GM19324 (cell line): Measurements from ENCODE around the gene ESYT3.

Experiments
- ATAC-seq: cut with Tn5 transposase; IDR thresholded peaks from one replicate; pipeline ENCODE4 v1.9.1; 2021; ENCODE audit warnings: mild to moderate bottlenecking, moderate library complexity; ENCODE audit not compliant: unreplicated experiment, low FRiP score

ESYT3 gene

DNA sequence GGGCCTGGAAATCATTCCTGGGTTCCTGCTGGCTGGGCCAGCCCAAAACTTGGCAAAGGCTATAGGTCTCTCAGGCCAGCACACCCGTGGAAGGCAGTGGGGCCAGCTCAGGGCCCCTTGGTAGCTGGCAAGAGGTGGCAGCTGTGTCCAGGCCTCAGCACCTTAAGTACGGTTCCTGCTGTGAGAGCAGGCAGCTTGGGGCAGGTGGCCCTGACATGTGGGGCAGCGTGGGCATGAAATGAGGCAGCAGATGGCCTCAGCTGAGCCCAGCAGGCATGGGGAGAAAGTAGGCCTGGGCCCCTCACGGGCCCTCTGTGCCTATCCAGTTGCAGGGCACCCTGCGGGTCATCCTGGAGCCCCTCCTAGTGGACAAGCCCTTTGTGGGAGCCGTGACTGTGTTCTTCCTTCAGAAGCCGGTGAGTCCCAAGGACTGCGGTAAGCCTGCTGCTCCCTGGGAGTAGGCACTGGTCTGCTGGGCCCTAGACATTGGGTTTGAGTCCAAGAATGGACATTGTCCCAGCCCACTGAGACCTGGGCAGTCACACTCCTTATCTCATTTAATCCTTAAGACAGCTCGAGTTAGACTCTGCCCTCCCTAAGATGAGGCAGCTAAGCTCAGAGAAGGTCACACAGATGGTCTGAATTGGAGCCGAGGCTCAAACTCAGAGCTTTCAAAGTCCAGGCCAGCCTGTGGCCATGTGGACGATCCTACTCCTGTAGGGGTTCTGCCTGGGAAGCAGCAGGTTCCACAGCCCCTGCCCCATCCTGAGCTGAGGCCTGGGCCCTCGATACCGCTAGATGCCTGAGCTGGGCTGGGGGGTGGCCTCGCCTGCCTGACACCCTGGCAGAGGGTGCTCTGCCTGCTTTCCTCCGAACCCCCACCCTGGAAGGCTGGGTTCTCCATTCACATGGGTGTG, 25.5 kb downstream of the ESYT3 start:
- ATAC-seq = no peak

GRCh38 chr3:138460536-138461205, 26.3 kb downstream of the ESYT3 start:
- ATAC-seq = no peak

DNA sequence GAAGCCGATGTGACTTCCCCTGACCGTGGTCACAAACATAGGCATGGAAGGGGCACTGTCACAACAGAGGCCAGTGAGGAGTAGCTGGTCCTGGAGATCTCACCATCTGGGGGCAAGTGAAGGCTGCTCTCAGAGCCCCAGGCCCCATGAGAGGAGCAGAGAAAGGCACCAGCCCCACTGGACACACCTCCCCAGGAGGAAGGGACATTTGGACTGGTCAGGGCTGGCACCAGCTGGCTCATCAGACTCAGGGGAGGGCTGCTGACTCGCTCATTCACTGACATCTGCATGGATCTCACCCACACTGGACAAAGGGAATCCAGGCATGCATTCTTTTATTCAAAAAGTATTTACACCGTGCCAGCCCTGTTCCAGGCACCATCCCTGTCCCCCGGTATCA, 26.8 kb downstream of the ESYT3 start:
- ATAC-seq = no peak

DNA sequence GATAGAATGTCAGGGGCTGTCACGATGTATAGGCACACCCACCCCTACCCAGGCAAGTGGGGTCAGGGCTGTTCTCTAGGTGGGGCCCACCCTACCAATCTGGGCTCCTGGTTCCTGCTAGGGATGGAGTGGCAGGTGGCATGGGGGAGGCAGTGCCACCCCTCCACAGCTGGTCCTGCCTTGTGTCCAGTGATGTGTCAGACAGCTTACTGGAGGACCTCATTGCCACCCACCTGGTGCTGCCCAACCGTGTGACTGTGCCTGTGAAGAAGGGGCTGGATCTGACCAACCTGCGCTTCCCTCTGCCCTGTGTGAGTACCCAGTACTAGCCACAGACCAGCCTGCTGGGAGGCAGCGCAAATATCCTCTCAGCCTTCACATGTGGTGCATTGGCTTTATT, 27.5 kb downstream of the ESYT3 start:
- ATAC-seq = no peak

DNA sequence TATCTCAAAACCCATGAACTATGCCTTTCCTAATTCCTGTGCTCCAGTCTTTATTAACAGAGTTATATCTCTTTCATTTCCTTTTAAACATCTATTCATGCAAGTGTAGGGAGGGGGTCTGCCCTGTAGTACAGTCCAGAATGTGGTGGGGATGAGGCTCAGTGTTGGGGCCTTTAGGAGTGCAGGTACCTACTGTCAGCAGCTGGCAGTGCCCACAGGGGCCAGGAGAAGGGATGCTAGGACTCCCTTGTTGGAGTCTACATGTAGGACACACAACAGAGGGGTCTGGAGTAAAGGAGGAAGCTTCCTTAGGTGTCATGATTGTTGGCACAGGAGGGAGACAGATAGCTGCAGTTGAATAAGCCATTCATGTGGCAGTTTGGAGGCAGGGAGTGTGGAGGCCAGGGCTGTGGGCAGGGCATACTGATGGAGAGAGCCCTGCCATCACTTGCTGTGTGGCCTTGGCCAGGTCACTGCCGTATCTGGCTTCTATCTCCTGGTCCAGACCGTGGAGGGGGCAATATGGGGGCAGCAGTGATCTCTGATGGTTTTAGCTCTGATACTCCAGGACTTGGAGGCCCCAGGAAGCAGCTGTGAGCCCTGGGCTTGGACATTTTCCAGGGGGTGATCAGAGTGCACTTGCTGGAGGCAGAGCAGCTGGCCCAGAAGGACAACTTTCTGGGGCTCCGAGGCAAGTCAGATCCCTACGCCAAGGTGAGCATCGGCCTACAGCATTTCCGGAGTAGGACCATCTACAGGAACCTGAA, 29.5 kb downstream of the ESYT3 start:
- ATAC-seq = no peak

DNA sequence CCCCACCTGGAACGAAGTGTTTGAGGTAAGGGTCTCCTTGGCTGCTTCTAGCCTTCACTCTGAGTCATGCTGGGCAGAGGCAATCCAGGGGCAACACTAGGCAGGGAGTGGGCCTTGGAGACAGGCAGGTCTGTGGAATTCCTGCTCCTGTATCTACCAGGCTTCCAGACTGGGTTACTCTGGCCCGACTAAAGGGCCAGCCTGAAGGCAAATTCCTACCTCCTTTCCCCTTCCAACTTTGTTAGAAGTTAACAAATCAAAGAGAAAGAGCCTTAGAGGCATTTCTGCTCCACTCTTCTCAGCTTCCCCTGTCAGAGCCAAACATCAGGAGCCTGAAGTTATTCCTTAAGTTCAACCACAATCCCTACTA, 30.1 kb downstream of the ESYT3 start:
- ATAC-seq = no peak

DNA sequence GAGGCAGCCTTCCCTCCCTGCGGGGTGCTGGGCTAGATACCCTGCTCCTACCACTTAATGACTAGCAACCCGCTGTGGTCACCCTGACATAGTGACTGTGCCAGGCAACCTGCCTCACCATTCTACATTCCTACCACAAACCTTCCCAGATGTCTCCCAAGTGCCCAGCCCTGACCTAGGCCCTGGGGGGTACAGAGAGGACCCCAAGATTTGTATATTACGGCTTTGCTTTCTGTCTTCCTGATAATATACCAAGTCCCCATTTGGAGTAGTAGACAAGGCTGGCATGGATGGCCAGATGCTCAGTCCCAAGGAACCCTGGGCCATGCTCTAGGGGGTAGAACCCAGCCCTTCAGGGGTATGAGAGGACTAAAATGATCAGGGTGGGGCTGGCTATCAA, 31.0 kb downstream of the ESYT3 start:
- no peak for ATAC-seq

GRCh38 chr3:138465925-138466324, 31.5 kb downstream of the ESYT3 start:
- ATAC-seq = no peak

- no peak for ATAC-seq
Observed at GRCh38 chr3:138467931-138468330, 33.5 kb downstream of the ESYT3 start.

DNA sequence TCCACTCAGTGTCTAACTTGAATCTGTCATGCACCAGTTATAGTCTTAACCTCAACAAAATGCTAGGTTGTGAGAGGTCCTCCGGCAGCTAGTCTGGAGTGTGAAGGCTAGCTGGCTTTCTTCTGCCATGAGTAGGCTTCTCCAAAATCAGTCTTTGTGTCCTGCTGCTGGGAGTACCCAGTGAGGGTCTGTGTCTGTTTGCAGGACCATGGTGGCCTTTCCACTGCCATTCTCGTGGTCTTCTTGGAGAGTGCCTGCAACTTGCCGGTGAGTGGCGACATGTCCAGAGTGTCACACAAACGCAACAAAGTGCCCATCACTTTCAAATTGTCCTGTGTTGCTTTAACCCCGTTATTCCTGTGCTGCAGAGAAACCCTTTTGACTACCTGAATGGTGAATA, 34.0 kb downstream of the ESYT3 start:
- ATAC-seq = no peak

- no peak for ATAC-seq
Observed at GRCh38 chr3:138468886-138469285, 34.5 kb downstream of the ESYT3 start.

GRCh38 chr3:138469874-138470273, 35.5 kb downstream of the ESYT3 start:
- no peak for ATAC-seq

GRCh38 chr3:138470687-138471086, 36.3 kb downstream of the ESYT3 start:
- no peak for ATAC-seq

- ATAC-seq = no peak
Observed at GRCh38 chr3:138471481-138471880, 37.1 kb downstream of the ESYT3 start.

GRCh38 chr3:138472141-138472825, 37.9 kb downstream of the ESYT3 start:
- ATAC-seq = no peak

GRCh38 chr3:138473391-138473790, 39.0 kb downstream of the ESYT3 start:
- no peak for ATAC-seq

- no peak for ATAC-seq
Observed at GRCh38 chr3:138474163-138474562, 39.7 kb downstream of the ESYT3 start.

DNA sequence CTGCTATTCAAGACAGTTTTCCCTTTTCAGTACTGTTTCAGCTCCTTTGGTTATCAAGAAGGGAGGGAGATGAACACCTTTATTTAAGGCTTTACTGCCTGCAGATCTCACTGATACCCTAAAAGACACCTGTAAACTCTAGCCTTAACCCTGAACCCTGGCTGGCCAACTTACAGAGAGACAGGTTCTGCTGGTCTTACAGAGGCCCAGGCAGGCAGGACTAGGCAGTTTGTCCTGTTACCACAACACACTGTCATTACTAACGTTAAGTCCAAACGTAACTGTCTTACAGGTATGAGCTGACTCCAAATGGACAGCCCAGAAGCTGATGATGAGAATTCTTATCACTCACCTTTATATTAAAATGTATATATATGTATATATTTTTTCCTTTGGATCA, 42.1 kb downstream of the ESYT3 start:
- no peak for ATAC-seq

DNA sequence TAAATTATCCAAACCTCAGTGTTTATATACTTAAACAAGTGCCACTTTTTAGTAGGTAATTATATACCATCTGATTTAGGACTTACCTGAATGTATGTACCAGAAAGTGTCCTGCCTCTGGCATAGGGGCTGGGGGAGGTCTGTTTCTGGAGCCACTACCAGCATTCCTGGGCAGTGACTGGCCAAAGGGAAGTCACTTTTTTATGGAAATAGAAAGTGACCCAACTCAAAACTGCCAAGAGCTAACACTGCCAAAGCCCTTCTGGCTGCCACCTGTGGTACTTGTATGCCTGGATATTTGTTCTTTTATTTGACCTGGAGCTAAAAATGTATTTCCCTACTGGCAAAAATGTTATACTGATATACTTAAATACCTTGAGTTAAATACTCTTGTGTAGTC, 42.7 kb downstream of the ESYT3 start:
- ATAC-seq = no peak

DNA sequence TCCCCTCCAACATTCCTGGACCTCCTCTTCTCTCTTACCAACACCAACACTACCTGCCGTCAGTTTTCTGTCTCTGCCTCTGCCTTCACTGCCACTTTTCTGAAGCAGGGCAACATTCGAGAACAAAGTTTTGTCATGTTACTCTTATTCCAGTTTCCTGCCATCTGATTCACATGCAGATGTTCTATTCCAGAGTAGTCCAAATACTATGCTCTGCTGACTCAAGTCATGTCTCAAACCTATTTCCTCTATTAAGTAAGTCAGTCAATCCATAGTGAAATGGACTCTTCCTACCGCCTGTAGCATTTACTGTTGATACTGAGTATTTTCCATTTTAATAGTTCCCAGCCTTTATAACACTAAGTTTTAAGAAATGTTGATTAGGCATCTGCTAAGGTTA, 43.4 kb downstream of the ESYT3 start:
- ATAC-seq = no peak

- ATAC-seq = no peak
Observed at GRCh38 chr3:138479438-138479863, 45.0 kb downstream of the ESYT3 start.
